ENCODE results near the gene TM9SF4. TPM values are rescaled to one million over a fixed set of nuclear protein-coding genes. Genes with fewer than 3 reads are reported as not detected.
"Not testable (repeated sequence)": the region's sequence is repeated elsewhere in the genome, so short reads cannot be mapped to it uniquely, and the experiment has no call there.

Gene TM9SF4
- total RNA-seq, 4 donors from 2014 or later: 18.0 to 22.9 (median 21.0) TPM

DNA sequence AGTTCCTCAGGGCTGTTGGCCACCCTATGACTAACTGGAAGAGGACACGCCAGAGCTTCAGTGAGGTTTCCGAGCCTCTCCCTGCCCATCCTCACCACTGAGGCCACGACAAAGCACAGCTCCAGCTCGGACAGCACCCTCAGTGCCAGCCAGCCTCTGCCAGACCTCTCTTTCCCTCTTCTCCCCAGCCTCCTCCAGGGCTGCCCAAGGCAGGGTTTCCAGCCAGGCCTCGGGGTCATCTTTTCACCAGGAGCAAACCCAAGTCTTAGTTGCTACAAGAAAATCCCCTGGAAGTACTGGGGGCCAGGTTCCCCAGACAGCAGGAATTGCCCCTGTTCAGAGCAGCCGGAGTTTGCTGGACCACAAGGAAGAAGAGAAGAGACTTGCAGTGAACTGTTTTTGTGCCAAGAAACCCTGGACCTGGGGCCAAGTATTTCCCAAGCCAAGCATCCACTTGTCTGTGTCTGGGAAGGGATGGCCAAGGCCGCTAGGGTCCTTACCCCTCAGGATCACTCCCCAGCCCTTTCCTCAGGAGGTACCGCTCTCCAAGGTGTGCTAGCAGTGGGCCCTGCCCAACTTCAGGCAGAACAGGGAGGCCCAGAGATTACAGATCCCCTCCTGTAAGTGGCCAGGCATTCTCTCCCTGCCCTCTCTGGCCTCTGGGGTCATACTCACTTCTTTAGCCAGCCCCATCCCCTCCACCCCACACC is 56.5 kb downstream of the TM9SF4 start:
- no peaks in the 10 kb centered on the region for H3K9me3 ChIP-seq
- no peak overlapping the region for H3K27ac ChIP-seq
- ATAC-seq (no peak), DNase-seq (no peak)
- H3K4me1 ChIP-seq: peaks cover 0 to 15% of the 10 kb centered on the region in 2 donors
- TF ChIP-seq, protein P1, sequence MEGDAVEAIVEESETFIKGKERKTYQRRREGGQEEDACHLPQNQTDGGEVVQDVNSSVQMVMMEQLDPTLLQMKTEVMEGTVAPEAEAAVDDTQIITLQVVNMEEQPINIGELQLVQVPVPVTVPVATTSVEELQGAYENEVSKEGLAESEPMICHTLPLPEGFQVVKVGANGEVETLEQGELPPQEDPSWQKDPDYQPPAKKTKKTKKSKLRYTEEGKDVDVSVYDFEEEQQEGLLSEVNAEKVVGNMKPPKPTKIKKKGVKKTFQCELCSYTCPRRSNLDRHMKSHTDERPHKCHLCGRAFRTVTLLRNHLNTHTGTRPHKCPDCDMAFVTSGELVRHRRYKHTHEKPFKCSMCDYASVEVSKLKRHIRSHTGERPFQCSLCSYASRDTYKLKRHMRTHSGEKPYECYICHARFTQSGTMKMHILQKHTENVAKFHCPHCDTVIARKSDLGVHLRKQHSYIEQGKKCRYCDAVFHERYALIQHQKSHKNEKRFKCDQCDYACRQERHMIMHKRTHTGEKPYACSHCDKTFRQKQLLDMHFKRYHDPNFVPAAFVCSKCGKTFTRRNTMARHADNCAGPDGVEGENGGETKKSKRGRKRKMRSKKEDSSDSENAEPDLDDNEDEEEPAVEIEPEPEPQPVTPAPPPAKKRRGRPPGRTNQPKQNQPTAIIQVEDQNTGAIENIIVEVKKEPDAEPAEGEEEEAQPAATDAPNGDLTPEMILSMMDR (IDR thresholded peaks at IDR 0.05 in 4 of 5, conservative IDR thresholded peaks at IDR 0.05 in 1 of 5): no peak
- TF ChIP-seq POLR2A (IDR thresholded peaks at IDR 0.05): no peak
- H3K27me3 ChIP-seq: no peaks in the 10 kb centered on the region
- intact Hi-C loops (cut with DNase I; ENCODE audit: low total_unique reads) (no loop called here), in situ Hi-C loops (cut with MboI; ENCODE audit: low sequenced_read_pairs in 4 of 4) (no loop called here)
- H3K36me3 ChIP-seq: peaks cover 4 to 51% of the 10 kb centered on the region in 2 donors
- H3K4me3 ChIP-seq: no peak overlapping the region

DNA sequence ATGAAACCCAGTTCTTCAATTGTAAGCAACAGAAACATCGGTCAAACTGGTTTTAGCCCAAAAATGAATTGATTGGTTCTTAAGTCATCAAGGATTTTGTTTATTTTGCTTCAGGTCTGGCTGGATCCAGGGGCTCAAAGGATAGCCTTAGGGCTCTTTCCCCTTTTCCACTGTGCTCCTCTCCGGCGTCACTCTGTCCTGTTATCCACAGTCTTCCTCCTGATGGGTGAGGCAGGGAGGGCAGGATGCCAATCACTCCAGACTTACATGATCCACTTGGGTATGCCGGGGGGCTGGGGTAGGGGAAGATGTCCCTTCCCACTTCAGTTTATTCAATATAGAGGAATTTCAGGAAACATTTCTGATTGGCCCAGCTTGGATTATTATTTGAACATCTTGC is 58.0 kb downstream of the TM9SF4 start:
- TF ChIP-seq POLR2A (IDR thresholded peaks at IDR 0.05): no peak
- TF ChIP-seq, protein P1 (IDR thresholded peaks at IDR 0.05 in 4 of 5, conservative IDR thresholded peaks at IDR 0.05 in 1 of 5): no peak
- no peaks in the 10 kb centered on the region for H3K27me3 ChIP-seq
- peak in 1 of 2 donors; percentile 6 for DNase-seq
- no peak overlapping the region for H3K4me3 ChIP-seq
- in situ Hi-C loops (cut with MboI; ENCODE audit: low sequenced_read_pairs in 4 of 4): no loop called here
- peaks cover 0 to 15% of the 10 kb centered on the region in 2 donors for H3K4me1 ChIP-seq
- peaks cover 0 to 36% of the 10 kb centered on the region in 2 donors for H3K36me3 ChIP-seq
- no peaks in the 10 kb centered on the region for H3K9me3 ChIP-seq
- no peak for ATAC-seq
- no peak overlapping the region for H3K27ac ChIP-seq
- intact Hi-C loops (cut with DNase I; ENCODE audit: low total_unique reads): no loop called here

DNA sequence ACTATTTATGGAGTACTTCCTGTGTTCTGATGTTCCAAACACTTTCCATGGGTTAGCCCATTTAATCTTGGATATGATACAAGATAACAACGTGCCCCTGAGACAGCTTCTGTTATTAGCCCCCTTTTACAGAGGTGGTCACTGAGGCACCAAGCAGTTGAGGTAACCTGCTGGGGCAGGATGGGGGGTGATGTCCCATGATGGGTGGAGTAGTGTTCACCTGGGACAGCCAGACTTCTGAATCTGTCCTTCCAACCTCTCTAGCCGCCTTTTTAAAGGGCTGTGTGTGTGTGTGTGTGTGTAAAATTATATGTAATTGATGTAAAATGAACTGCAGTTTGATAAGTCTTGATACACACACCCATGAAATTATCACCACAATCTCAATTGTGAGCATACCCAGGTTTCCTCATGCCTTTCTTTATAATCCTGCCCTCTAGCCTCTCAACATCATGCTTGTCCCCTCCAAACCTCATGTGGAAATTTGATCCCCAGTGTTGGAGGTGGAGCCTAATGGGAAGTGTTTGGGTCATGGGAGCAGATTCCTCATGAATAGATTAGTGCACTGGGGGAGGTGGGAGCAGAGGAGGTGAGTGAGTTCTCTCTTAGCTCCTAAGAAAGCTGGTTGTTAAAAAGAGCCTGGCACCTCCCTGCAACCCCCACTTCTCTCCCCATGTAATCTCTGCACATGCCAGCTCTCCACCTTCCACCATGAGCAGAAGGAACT is 58.8 kb downstream of the TM9SF4 start:
- no peak overlapping the region for H3K4me3 ChIP-seq
- H3K4me1 ChIP-seq: peaks cover 0 to 15% of the 10 kb centered on the region in 2 donors
- TF ChIP-seq POLR2A (IDR thresholded peaks at IDR 0.05): no peak
- TF ChIP-seq, protein P1 (IDR thresholded peaks at IDR 0.05 in 4 of 5, conservative IDR thresholded peaks at IDR 0.05 in 1 of 5): no peak
- no peak overlapping the region for H3K27ac ChIP-seq
- no peaks in the 10 kb centered on the region for H3K9me3 ChIP-seq
- DNase-seq (no peak), ATAC-seq (no peak)
- H3K27me3 ChIP-seq: no peaks in the 10 kb centered on the region
- H3K36me3 ChIP-seq: peaks cover 0 to 28% of the 10 kb centered on the region in 2 donors
- intact Hi-C loops (cut with DNase I; ENCODE audit: low total_unique reads) (no loop called here), in situ Hi-C loops (cut with MboI; ENCODE audit: low sequenced_read_pairs in 4 of 4) (no loop called here)

DNA sequence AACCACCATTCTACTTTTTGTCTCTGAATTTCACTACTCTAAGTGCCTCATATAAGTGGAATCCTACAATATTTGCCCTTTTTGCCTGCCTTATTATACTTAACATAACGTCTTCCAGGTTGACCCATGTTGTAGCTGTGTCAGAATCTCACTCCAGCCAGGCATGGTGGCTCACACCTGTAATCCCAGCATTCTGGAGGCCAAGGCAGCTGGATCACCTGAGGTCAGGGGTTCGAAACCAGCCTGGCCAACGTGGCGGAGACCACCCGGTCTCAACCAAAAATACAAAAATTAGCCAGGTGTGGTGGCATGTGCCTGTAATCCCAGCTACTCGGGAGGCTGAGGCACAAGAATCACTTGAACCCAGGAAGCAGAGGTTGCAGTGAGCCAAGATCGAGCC is 68.2 kb downstream of the TM9SF4 start:
- H3K4me1 ChIP-seq; H3K4me3 ChIP-seq; H3K9me3 ChIP-seq; DNase-seq; ATAC-seq; H3K36me3 ChIP-seq; intact Hi-C loops (cut with DNase I; ENCODE audit: low total_unique reads); H3K27ac ChIP-seq; in situ Hi-C loops (cut with MboI; ENCODE audit: low sequenced_read_pairs in 4 of 4); H3K27me3 ChIP-seq: not testable (repeated sequence)

DNA sequence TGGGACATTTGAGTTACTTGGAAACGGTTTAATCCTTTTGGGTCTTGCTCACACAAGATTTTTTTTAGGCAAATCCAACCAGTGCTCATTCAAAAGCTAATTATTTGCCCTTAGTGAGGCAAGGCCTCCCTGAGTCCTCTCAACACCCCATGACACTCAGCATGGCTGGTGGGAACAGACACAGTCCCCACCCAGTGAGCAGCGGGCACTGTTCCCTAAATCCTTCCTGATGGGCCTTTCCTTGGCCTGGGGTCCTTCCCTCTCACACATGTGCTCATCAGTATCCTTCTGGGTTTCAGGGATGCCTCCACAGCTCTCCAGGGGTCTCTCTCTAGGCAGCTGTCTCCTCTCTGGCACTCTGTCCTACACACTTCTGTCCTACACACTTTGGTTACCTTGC is 70.0 kb downstream of the TM9SF4 start:
- in situ Hi-C loops (cut with MboI; ENCODE audit: low sequenced_read_pairs in 4 of 4) (no loop called here), intact Hi-C loops (cut with DNase I; ENCODE audit: low total_unique reads) (no loop called here)
- no peaks in the 10 kb centered on the region for H3K27me3 ChIP-seq
- no peak overlapping the region for H3K4me3 ChIP-seq
- H3K4me1 ChIP-seq: no peaks in the 10 kb centered on the region
- TF ChIP-seq POLR2A (IDR thresholded peaks at IDR 0.05): no peak
- TF ChIP-seq, protein P1 (IDR thresholded peaks at IDR 0.05 in 4 of 5, conservative IDR thresholded peaks at IDR 0.05 in 1 of 5): no peak
- ATAC-seq: no peak
- no peak overlapping the region for H3K27ac ChIP-seq
- H3K9me3 ChIP-seq: no peaks in the 10 kb centered on the region
- DNase-seq: no peak
- H3K36me3 ChIP-seq: no peaks in the 10 kb centered on the region
